Activated naive CD4-positive, alpha-beta T cell treated with Interleukin-2 at 50 U/mL for 16 hours (primary cell): ENCODE measurements around the gene MLPH.

ENCODE experiments used
- DNase-seq: peaks from one replicate; pipeline ENCODE4 v3.0.0-alpha.2; 2020

Gene MLPH

DNA sequence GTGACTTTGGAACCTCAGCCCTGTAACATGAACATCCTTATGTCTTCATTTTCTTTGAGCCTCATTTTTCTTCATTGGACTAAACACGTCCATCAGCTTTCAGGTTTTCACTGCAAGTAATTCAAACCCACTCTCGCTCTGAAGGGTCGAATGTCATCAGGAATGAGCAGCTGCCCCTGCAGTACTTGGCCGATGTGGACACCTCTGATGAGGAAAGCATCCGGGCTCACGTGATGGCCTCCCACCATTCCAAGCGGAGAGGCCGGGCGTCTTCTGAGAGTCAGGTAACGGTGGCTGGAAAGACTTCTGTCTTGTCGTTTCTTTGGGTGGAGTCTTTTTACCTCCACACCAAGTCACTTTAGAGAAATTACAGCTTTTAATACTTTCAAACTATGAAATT is 40.2 kb downstream of the MLPH start:
- DNase-seq: no peak

DNA sequence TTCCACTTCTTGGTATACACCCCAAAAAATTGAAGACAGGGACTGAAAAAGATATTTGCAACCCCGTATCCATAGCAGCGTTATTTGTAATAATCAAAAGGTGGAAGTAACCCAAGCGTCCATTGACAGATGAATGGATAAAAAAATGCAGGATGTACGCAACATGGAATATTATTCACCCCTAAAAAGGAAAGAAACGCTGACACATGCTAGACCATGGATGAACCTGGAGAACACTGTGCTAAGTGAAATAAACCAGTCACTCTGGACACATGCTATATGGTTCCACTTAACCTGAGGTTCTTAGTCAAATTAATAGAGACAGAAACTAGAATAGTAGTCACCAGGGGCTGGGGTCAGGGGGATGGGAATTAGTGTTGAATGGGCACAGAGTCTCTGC is 40.7 kb downstream of the MLPH start:
- no peak for DNase-seq

DNA sequence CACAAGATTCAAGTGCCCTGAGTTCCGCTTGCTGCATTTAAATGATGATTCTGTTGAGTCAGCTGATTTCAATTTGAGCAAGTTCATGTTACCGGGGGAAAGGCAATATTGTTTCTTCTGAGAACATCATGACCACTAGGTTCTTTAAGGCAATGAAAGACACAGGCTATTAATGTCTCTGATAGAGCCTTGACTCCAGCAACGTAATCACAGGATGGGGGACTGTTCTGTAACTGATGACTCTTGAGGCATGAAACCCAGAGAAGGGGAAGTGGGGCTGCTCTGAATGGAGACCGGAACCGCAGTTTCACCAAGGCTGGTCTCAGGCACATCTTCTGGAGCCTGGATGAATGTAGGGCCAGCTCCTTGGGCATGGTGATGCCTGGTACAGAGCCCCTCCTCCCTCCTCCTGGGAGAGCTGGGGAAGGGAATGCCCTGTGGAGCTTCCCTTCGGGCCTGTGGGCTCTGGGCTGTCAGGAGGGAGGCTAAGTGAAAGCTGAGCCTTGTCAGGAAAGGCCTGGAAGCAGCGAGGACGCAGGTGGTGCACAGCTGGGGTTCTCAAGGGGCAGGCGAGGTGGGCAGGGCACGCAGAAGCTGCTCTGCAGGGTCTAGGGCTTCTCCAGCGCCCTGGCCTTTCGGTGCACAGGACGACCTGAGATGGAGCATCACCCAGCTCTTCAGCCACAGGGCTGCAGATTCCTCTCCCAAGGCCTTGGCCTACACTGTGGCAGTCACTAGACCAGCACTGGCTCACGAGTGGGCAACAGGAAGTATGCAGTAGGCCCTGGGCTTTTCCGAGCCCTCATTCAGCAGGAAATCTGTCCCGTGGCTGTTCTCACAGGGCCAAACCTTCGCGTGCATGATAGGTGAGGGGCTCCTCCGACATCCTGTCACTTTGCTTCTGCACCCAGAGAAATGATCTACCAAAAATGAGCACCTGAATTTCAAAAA is 42.7 kb downstream of the MLPH start:
- no peak for DNase-seq

DNA sequence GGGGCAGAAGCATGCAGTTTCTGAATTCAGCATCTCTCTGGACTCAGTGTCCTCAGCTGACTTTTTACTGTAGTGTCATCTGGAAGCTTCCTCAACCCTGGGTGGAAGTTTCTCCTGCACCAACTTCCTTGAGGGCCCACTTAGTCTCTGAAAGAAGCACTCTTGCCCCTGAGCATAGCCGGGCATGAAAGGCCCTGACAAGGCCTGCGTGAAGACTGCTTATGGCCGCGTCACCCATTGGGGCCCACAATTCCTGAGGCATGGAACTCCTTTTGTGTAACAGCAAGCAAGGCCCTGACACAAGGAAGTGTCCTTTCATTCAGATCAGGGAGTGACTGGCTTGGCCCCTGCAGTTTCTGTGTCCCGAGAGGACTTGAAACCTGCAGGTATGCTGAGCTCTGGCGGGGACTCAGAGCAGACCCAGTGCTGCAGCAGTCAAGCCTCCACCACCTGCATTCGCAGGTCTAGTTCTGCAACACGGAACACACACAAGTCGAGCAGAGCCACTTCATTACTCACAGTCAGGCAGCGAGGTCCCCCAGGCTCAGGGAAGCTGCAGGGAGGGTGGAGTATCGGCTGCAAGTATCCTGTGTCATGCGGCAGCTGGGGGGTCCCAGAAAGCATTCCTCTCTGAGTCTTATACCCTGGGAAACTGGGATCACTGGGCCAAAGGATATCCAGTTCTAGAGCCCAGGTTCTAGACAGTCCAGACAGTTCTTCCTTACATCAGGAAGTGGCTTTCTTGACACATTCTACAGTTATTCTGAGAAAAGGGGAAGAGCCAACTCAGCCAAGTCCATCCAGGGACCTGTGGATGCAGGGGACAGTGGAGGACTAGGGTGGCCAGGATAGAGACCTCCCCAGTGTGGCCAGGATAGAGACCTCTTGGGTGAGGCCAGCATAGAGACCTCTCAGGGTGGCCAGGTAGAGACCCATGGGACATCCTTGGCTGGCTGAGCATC is 43.7 kb downstream of the MLPH start:
- DNase-seq: no peak

DNA sequence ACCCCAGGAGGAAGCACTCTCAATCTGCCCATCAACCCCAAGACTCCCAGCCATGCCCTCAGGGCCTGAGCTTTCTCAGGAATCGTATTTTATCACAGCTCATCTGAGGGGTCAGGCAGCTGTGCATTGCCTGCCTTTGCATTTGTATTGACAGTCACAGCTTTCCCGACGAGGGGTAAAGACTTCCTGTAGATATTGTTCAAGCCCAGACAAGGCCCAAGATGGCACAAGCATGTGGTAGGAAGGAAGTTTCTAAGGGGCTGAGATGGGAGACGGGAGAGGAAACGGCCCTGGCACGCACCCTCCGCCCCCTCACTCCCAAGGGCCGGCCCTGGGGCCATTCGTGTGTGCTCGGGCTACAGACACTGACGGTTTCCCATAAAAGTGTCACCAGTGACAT is 45.1 kb downstream of the MLPH start:
- DNase-seq: no peak

DNA sequence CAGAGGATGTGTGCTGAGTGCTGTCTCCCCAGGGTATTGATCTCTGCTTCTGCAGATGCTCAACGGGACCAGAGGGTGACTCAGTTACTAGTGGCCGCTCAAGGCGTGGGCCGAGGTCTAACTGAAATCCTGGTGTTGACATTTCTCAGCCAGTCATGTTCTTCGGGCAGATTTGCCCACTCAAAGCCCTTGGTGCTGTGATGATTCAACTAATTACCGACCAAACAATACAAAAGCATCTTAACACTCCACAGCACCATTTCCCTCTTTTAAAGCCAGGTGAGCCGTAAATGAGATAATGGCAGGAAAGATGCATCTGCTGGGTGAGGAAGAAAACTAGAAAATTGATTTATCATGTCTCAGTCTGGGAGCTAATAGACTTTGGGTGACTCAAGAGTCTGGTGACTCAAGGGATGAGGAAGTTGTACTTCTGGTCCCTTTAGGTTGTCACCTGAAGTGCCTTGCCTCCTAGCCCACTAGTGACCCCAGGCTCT is 46.7 kb downstream of the MLPH start:
- no peak for DNase-seq

DNA sequence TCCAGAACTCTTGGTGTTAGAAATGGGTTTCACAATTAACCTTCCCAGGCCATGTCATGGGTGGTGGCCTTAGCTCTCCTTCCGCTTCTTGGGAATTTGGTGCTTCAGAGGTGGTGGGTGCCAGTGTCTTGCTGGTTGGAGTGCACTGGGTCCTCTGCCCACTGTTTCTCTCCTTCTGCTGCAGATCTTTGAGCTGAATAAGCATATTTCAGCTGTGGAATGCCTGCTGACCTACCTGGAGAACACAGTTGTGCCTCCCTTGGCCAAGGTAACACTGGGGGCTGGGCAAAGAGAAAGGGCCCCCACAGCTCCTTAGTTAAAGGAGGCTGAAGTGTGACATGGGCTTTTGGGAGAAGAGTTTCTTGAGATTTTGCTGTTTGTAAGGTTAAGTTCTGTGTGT is 47.3 kb downstream of the MLPH start:
- no peak for DNase-seq

DNA sequence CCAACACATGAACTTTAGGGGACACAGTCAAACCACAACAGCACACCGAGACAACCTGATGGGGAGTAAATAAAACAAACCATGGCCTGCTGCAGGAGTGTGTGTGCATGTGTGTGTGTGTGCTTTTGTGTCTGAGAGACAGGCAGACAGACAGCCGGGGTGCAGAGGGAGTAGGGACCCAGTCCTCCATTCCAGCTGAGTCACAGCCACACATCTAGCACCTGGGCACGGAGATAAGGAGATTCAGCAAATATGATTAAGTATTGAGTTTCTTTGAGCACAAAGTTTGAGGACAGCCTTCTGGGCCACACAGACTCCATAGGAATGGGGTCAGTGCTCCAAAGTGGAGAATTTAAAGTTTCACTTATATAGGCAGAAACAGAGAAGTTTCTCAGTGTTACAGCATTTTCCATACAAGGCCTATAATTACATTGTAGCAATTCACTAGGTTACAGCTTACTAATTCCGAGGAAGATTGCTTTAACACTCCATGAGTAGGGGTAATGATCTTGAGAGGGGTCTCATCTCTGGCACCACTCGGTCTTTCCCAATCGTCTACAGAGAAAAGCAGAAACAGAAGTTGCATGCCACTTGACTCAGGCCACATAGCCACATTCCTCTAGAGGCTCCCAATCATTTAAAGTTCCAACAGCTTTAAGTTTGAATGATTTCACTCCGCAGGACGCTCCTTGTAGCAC is 48.5 kb downstream of the MLPH start:
- DNase-seq: no peak

DNA sequence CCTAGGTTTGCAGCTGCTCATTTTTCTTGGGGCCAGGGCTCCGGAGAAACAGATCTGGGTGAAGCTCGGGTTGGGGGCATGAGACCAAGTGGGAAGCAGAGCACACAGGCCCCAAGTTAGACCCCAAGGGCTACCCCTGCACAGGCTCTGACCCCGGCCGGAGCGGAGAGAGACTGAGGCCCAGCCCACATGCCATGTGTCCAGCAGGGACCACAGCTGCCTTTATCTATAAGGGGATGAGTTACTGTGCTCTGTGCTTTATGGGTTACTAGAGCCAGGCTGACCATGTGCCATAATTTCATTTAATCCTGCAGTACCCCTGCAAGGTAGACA is 49.0 kb downstream of the MLPH start:
- no peak for DNase-seq

DNA sequence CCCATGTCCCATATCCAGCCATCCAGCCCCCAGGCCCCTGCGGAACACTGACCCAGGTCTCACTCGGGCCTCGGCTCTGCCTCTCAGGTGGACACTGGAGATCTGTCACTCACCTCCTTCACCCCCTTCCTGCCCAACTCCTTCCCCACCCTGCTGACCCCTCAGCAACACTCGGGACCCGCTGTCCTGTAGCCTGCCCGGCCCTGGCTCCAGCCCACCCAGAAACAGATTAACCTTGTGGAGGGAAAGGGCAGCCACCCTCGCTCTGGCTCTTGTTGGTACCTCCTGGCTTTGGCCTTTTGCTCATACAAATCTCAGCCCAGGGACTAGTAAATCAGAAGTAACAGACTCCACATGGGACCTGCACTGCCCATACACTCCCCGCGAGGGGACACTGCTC is 49.6 kb downstream of the MLPH start:
- DNase-seq: no peak

DNA sequence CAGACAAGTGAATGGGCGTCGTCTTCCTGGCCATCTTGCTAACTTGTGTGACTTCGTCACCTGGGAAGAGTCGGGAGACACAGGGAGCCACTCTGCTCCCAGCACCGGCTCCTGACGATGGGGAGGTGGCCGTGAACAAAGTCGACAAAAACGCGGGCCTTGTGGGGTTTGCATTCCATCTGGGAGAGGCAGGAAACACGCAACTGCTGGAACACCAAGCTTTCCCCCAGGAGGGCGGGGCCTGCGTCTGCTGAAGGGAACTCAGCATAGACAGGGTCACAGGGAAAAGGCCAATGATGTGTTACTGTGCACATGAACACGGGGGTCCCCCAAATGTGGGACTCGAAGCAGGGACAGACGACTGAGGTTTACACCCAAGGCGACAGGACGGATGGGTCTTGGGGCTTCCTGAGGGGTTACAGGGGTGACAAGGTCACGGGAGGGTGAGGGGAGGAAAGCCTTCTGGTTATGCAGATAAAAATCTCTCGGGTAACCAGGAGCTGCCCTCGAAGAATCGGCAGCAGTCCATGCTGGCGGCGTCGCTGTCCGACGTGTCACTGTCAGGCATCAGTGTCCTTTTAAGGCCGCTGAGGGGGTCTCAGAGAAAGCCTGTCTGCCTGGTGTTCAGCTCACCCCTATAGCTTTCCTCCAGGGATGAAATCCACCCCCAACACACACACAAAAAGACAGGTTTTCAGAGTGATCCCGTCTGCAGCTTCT is 51.1 kb downstream of the MLPH start:
- no peak for DNase-seq

DNA sequence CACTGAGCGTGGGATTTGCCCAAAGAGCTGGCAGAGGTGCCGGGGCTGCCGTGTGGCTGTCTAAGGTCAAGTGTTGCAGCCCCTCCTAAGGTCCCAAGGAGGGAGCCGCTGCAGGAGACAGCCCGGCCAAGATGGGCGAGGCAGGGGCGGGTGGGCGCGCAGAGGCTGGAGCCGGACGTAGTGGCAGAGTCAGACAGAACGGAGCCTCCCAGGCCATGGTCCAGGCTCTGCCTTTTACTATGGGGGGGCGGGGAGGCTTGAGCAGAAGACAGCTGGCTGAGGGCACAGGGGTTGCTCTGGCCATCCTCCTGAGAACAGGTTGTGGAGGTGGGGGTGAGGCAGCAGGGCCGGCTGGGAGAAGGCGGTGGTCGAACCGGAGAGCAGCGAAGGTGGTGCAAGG is 51.9 kb downstream of the MLPH start:
- no peak for DNase-seq

DNA sequence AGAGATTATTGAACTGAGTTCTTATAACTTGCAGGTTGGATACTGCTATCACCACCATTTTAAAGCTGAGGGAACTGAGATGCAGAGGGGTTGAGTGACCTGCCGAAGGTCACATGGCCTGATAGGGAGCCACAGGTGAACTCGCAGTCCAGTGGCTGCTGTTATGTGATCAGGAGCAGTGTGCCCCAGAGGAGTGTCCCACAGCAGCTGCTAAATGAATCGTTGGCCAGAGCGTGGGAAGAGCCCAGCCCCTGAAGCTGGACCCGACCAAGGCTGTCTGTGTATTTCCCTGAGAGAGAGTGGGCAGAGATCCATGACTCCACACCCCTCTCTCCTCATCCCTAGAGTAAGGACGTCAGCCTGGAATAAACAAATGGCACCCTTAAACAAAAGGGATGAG is 52.6 kb downstream of the MLPH start:
- no peak for DNase-seq

DNA sequence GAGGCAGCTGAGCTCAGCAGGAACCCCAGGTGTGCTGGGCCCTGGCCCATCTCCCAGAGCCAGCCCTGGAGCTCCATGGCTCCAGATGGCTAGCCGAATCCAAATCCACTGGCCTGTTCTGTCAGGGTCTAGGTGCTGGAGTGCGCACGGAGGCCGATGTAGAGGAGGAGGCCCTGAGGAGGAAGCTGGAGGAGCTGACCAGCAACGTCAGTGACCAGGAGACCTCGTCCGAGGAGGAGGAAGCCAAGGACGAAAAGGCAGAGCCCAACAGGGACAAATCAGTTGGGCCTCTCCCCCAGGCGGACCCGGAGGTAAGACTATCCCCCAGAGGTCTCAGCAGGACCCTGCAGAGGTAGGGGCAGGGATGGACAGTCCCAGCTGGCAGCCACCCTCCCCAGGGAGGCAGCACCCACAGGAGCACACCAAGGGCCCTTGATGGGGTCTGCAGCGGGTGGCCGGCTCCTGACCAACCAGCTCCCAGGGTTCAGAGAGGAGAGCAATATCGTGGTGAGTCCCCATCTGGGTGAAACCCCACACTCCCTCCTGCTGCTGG is 53.2 kb downstream of the MLPH start:
- DNase-seq: no peak

DNA sequence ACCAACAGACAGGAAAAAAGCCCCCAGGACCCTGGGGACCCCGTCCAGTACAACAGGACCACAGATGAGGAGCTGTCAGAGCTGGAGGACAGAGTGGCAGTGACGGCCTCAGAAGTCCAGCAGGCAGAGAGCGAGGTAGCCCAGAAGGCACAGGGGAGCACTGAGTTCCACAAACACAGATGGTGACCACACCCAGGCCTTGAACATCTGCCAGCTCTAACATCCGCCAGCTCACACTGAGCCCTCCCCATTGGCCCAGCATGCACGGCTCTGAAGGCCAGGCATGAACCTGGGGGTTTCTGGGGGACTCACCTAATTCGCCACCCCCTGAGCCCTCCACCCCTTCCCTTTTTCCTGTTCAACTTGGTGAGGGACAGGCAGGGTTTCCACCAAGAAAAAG is 53.8 kb downstream of the MLPH start:
- DNase-seq: no peak

DNA sequence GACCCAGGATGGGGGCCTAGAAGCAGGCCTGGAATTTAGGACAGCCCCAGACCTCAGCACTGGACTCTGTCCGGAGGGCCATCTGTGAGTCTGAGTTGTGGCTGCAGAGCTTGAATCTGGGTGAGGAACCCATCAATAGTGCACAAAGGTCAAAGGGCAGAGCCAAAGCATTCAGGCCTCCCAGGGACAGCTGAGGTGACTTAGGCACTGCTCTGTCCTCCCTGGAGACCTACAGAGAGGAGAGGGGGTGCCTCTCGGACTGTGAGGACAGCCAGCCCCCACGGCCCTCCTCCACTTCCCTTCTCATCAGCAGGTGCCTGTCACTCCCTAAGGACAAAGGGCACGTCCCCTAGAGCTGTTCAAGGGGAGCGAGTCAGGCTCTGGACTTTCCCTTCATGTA is 54.2 kb downstream of the MLPH start:
- no peak for DNase-seq

DNA sequence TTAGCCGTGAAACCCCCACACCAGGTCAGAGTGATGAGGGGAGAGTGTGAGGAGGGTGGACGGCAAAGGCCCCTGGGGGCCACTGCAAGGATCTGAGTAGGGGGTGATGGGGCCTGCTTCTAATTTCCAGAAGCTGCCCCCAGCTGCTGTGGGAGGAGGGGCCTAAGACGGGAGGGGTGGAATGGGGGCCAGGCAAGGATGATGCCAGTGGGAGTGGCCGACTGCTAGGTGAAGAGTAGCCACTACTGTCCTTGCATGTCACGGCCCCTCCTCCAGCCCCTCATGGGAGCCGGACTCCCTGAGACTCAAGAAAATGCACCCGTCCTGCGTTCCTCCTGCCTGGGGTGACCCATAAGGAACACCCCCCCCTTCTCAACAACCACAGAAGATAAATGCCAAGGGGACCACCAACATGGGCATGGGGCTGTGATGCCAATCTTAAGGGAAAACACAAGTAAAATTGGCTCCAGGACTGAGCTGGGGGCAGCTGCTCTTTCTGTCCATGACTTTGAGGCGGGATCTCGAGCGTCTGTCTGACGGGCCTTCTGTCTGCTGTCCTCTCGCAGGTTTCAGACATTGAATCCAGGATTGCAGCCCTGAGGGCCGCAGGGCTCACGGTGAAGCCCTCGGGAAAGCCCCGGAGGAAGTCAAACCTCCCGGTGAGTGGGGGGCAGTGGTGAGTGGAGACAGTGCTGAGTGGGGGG is 55.1 kb downstream of the MLPH start:
- no peak for DNase-seq

DNA sequence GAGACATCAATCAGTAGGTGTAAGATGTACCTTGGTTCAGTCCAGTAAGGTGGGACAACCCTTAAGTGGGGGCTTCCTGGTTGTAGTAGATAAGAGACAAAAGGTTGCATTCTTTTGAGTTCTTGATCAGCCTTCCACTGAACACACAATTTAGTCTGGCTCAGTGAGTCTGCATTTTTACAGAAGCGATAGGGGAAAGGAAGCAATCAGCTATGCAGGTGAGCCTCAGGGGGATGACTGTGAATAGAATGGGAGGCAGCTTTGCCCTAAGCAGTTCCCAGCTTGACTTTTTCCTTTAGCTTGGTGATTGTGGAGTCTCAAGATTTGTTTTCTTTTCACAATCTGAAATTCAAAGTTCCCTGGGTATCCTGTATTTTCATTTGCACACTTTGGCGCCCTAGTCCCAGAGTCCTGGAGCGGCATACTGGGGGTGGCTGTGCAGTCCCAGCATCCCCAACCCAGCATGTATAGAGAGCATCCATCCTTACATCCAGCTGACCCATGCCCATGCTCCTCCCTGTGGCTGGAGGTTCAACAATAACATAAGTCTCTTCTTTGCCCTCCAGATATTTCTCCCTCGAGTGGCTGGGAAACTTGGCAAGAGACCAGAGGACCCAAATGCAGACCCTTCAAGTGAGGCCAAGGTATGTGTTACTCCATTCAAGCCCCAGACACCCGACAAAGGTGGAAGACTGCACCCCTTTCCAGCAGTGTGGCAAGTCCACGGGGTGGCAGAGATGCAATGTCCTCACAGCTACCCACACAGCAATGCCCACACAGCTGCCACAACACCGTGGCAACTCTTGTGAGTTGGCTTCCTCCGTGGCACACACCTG is 59.2 kb downstream of the MLPH start:
- no peak for DNase-seq

DNA sequence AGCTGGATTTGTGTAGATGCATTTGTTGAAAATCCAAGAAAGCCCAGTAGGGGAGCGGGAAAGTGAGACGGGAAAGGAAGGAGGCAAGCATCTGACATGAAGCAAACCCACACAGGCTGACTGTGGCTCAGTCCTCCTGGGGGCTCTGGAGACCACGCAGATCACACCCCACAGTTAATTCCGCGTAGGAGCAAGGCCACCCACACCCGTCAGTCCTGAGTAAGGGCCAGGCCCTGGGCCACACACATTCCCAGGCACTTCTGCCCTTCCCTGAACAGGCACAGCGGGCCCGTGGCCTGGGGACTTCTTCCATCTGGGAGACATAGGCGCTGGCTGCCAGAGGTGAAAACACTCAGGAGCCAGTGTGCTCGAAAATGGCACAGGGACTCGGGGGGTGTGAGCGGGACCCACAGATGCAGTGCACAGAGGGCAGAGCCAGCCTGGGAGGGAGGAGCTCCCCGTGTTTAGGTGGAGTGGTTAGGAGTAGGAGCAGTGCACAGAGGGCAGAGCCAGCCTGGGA is 59.9 kb downstream of the MLPH start:
- no peak for DNase-seq

DNA sequence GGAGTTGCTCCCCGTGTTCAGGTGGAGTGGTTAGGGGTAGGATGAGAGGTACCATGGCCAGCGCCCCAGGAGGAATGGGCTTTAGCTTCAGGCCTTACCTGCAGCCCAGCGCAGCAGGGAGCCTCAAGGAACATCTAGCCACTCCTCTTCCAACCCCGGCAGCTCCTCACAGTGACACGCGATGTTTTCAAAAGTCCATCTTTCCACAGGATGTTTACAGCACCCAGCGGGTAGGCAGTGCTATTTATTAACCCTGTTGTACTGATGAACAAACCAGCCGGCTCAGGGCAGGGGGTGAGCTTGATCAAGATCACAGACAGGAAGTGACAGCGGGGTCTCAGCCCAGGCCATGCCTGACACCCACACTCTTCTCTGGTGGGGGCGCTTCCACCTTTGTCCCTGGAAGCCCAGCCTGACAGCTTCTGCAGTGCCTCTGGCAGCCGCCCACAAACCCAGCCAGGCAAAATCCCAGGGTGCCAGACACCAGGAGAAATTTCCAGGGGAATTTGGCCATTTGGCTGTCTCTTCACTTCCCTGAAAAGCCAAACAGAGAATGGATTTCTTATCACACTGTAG is 60.9 kb downstream of the MLPH start:
- DNase-seq: no peak
